ENCODE measurements around the gene USP2.

USP2 gene

DNA sequence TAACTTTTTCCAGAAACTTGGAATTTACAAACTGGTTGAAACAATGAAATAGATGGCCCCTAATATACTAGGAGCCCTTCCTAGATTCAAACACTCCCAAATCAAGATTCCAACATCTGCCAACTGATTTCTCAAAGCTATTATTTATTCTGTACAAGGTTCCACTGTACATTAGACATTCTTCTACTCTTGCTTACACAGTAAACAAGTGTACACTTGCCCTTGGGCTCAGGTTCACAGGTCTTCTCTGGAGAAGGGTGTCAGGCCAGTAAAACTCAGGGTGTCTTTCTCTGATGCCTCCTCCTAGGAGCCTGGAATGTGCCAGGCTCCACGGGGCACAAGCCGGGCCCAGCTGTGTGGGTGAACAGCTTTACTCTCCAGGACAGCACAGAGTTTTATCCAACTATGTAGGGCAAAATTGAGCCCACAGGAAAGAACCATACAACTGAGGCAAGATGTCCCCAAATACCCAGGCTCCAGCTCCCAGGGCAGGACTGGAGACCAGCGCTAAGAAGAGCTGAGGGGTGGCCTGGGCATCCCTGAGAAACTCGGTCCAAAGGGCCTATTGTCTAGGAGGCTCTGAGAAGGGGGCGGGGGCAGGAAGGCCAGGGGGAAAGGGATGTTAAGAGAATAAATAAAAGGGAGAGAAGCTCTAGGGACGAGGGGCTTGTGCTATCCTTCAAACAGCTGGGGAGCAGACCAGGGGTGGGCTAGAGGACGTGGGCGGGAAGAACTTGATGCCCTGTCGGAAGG, 26.2 kb downstream of the USP2 start:
- TF ChIP-seq, protein P1, sequence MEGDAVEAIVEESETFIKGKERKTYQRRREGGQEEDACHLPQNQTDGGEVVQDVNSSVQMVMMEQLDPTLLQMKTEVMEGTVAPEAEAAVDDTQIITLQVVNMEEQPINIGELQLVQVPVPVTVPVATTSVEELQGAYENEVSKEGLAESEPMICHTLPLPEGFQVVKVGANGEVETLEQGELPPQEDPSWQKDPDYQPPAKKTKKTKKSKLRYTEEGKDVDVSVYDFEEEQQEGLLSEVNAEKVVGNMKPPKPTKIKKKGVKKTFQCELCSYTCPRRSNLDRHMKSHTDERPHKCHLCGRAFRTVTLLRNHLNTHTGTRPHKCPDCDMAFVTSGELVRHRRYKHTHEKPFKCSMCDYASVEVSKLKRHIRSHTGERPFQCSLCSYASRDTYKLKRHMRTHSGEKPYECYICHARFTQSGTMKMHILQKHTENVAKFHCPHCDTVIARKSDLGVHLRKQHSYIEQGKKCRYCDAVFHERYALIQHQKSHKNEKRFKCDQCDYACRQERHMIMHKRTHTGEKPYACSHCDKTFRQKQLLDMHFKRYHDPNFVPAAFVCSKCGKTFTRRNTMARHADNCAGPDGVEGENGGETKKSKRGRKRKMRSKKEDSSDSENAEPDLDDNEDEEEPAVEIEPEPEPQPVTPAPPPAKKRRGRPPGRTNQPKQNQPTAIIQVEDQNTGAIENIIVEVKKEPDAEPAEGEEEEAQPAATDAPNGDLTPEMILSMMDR (IDR thresholded peaks at IDR 0.05; ENCODE audit: low read depth, low read length) = no peak
- DNase-seq (ENCODE audit: low read depth, low spot score) = no peak
- no peak overlapping the region for H3K4me3 ChIP-seq (ENCODE audit: low read depth, low read length)
- in situ Hi-C loops (cut with HindIII; ENCODE audit: low sequenced_read_pairs) = no loop called here

DNA sequence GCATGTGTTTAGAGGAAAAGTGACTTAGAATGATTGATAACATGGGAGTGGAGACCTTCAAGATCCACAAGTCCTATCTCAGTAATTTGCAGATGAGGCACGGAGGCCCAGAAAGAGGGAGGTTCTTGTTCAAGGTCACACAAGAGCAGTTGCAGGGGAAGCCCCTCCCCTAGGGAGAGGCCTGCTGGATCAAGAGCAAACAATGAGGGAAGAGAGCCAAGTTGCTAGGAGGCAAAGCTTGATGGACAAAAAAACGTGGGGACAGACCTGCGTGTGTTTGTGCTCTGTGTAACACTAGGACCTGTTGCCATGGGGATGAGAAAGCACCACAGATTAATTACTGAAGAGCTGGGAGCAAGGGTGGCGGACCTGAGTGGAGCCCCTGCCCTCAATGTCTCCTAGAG, 28.6 kb downstream of the USP2 start:
- TF ChIP-seq, protein P1 (IDR thresholded peaks at IDR 0.05; ENCODE audit: low read depth, low read length) = no peak
- no peak overlapping the region for H3K4me3 ChIP-seq (ENCODE audit: low read depth, low read length)
- in situ Hi-C loops (cut with HindIII; ENCODE audit: low sequenced_read_pairs) = no loop called here
- no peak for DNase-seq (ENCODE audit: low read depth, low spot score)

DNA sequence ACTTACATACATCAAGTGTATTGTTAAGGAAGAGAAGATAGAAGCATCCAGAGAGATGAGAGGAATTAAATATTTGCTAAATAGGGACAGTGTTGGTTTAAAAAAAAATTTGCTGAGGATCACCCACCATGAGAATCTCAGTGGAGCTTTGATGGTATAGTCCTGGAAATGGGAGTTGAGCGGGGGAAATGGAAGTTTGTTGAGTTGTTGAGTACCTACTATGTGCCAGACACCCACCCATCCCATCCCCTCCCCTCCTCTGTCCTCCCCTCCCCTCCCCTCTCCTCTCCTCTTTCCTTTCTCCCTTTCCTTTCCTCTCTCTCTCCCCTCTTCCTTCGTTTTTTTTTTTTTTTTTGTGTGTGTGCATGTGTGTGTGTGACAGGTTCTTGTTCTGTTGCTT, 30.3 kb downstream of the USP2 start:
- in situ Hi-C loops (cut with HindIII; ENCODE audit: low sequenced_read_pairs) = no loop called here
- TF ChIP-seq, protein P1 (IDR thresholded peaks at IDR 0.05; ENCODE audit: low read depth, low read length) = no peak
- DNase-seq (ENCODE audit: low read depth, low spot score) = no peak
- H3K4me3 ChIP-seq (ENCODE audit: low read depth, low read length) = no peak overlapping the region

DNA sequence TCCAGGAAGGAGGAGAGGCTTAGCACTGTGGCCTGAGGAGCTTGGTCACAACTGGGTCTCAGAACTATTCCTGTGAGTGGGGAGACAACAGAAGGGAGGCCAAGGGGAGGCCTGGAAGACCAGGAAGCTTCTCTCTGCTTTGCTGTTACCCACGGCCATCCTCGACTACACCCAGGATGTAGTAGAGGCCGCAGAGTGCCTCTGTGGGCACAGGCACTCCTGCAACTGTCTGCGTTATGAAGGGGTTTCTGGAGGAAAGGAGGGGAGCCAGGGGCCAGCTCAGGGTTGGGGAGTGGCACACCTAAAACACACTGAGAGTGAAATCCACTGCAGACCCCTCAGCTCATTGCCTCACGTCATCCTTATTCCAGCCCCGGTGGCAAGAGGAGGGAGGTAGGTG, 31.2 kb downstream of the USP2 start:
- no peak overlapping the region for H3K4me3 ChIP-seq (ENCODE audit: low read depth, low read length)
- TF ChIP-seq, protein P1 (IDR thresholded peaks at IDR 0.05; ENCODE audit: low read depth, low read length) = no peak
- in situ Hi-C loops (cut with HindIII; ENCODE audit: low sequenced_read_pairs) = no loop called here
- DNase-seq (ENCODE audit: low read depth, low spot score) = no peak

DNA sequence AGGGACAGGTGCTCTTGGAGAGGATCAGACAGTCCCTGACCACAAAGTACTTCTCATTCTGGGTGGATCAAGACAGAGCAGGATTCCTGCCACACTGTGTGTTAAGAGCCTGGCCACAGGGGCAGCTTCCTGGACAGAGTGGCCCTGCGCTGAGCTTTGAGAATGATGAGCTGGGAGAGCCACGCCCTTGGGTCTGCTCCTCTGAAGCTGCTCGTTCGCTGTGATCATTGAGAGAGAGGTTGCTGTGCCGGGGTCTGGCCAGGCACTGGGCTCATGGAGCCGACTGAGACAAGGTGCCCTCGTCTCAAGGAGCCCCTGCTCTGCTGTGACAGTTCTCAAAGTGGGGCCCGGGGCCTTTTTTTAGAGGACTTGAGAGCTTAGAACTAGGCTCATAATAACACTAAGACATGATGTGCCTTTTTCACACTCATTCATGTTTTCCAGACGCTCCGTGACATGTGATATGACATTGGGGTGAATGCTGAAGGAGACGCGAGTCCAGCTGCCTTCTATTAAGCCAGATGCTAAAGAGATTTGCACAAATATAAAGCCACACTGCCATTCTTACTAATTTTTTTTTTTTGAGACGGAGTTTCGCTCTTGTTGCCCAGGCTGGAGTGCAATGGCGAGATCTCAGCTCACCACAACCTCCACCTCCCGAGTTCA, 33.4 kb downstream of the USP2 start:
- TF ChIP-seq, protein P1 (IDR thresholded peaks at IDR 0.05; ENCODE audit: low read depth, low read length) = no peak
- no peak for DNase-seq (ENCODE audit: low read depth, low spot score)
- no peak overlapping the region for H3K4me3 ChIP-seq (ENCODE audit: low read depth, low read length)
- in situ Hi-C loops (cut with HindIII; ENCODE audit: low sequenced_read_pairs) = no loop called here

DNA sequence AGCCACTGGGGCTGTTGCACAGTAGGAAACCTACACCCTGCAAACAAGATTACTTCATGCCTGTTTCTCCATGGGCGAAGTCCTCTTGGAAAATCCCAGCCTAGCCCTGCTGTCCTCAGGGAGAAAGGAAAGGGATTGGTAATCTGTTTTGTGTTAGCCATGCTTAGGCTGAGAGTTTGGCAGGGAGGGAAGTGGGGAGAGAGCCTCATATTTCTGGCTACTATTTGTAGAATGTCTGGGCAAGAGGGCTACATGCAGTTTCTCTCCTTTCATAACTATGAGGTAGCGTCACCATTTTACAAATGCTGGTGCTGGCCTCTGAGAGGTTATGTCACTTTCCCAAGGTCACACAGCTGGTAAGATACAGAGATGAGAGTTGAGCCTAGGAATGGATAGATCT, 34.2 kb downstream of the USP2 start:
- TF ChIP-seq, protein P1 (IDR thresholded peaks at IDR 0.05; ENCODE audit: low read depth, low read length) = no peak
- no peak for DNase-seq (ENCODE audit: low read depth, low spot score)
- in situ Hi-C loops (cut with HindIII; ENCODE audit: low sequenced_read_pairs) = no loop called here
- H3K4me3 ChIP-seq (ENCODE audit: low read depth, low read length) = no peak overlapping the region

All from astrocyte of the spinal cord (primary cell).